Esophagus squamous epithelium (tissue), 4 donors: Measurements from ENCODE around the gene CHST6.

ENCODE experiments used
- POLR2A ChIP-seq, 4 donors: fragments of 450-650 bp; IDR thresholded peaks; one replicate each; pipeline ENCODE4 v1.6.1; 2017; ENCODE audit warnings: antibody characterized with exemption in 4 of 4, mild to moderate bottlenecking in 4 of 4, moderate library complexity in 3 of 4
- TF ChIP-seq, protein P1 (sequence below), 6 experiments: fragments of 450-650 bp in 4 of 6; fragments of 200-600 bp in 2 of 6; sonication (generic) in 2 of 6; IDR thresholded peaks; one replicate each; pipeline ENCODE4 v1.5.1; 2016 to 2019; ENCODE audit warnings: antibody characterized with exemption in 6 of 6, mild to moderate bottlenecking in 4 of 6, moderate library complexity in 4 of 6

DNA sequence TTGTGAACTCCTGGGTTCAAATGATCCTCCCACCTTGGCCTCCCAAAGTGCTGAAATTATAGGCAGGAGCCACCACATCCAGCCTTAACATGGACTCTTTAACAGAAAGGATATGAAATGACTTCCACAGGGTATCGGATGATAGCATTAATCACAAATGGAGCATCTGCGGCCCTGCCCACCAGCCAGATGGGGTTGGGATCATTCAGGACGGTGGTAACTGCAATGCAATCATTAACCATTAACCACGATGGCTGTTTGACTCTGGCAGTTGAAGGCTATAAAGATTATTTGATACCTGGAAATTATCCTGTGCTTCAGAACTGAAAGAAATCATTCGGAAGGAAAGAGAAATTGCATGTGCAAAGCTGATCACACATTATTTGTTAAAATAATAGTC, 46.0 kb upstream of the CHST6 start:
- TF ChIP-seq, protein P1, sequence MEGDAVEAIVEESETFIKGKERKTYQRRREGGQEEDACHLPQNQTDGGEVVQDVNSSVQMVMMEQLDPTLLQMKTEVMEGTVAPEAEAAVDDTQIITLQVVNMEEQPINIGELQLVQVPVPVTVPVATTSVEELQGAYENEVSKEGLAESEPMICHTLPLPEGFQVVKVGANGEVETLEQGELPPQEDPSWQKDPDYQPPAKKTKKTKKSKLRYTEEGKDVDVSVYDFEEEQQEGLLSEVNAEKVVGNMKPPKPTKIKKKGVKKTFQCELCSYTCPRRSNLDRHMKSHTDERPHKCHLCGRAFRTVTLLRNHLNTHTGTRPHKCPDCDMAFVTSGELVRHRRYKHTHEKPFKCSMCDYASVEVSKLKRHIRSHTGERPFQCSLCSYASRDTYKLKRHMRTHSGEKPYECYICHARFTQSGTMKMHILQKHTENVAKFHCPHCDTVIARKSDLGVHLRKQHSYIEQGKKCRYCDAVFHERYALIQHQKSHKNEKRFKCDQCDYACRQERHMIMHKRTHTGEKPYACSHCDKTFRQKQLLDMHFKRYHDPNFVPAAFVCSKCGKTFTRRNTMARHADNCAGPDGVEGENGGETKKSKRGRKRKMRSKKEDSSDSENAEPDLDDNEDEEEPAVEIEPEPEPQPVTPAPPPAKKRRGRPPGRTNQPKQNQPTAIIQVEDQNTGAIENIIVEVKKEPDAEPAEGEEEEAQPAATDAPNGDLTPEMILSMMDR (IDR thresholded peaks at IDR 0.05) = no peak
- TF ChIP-seq POLR2A (IDR thresholded peaks at IDR 0.05) = no peak
